HepG2 (cell line): Measurements from ENCODE around the gene ZGRF1. TPM values are rescaled to one million over a fixed set of nuclear protein-coding genes. Genes with fewer than 3 reads are reported as not detected.

Experiments used
- ATAD3A ChIP-seq: sonication (generic); formaldehyde crosslinking; IDR thresholded peaks from 2 replicates; pipeline ENCODE4 v1.4.0; 2020; ENCODE audit warnings: missing genetic modification reagents
- ATF7-NPFF ChIP-seq: sonication (generic); formaldehyde crosslinking; IDR thresholded peaks from 2 replicates; pipeline ENCODE4 v1.8.1; 2023; ENCODE audit warnings: mild to moderate bottlenecking, low read depth, missing genetic modification reagents, moderate library complexity
- FOSL1 ChIP-seq: sonication (generic); formaldehyde crosslinking; IDR thresholded peaks from 2 replicates; pipeline ENCODE4 v1.9.0; 2021; ENCODE audit warnings: missing genetic modification reagents, borderline replicate concordance
- FOXM1 ChIP-seq: sonication (generic); formaldehyde crosslinking; IDR thresholded peaks from 2 replicates; pipeline ENCODE4 v1.5.0; 2020; ENCODE audit warnings: missing genetic modification reagents
- GLI4 ChIP-seq: sonication (generic); formaldehyde crosslinking; IDR thresholded peaks from 2 replicates; pipeline ENCODE4 v1.5.1; 2020; ENCODE audit warnings: missing genetic modification reagents, mild to moderate bottlenecking, moderate library complexity, borderline replicate concordance
- HNRNPL ChIP-seq: fragments of 200-400 bp; formaldehyde crosslinking; IDR thresholded peaks from 2 replicates; pipeline ENCODE4 v1.6.1; 2017; ENCODE audit warnings: mild to moderate bottlenecking, low read depth, low read length
- KLF12 ChIP-seq: sonication (generic); formaldehyde crosslinking; IDR thresholded peaks from 2 replicates; pipeline ENCODE4 v1.4.0; 2020; ENCODE audit warnings: missing genetic modification reagents, borderline replicate concordance
- MEIS1 ChIP-seq: sonication (generic); formaldehyde crosslinking; IDR thresholded peaks from 2 replicates; pipeline ENCODE4 v1.9.0; 2021; ENCODE audit warnings: mild to moderate bottlenecking, missing genetic modification reagents, moderate library complexity, borderline replicate concordance
- MEIS2 ChIP-seq: sonication (generic); formaldehyde crosslinking; IDR thresholded peaks from 2 replicates; pipeline ENCODE4 v1.9.0; 2021; ENCODE audit warnings: mild to moderate bottlenecking, missing genetic modification reagents
- MTA1 ChIP-seq: sonication (generic); formaldehyde crosslinking; IDR thresholded peaks from 2 replicates; pipeline ENCODE4 v1.4.0; 2020; ENCODE audit warnings: missing genetic modification reagents, mild to moderate bottlenecking, borderline replicate concordance
- ONECUT2 ChIP-seq: sonication (generic); formaldehyde crosslinking; IDR thresholded peaks from 2 replicates; pipeline ENCODE4 v1.4.0; 2020; ENCODE audit warnings: missing genetic modification reagents
- PRPF4 ChIP-seq: fragments of 200-400 bp; formaldehyde crosslinking; IDR thresholded peaks from 2 replicates; pipeline ENCODE4 v1.6.1; 2016; ENCODE audit warnings: low read length, low read depth; ENCODE audit not compliant: poor library complexity, severe bottlenecking
- REL ChIP-seq: sonication (generic); formaldehyde crosslinking; conservative IDR thresholded peaks from 2 replicates; pipeline ENCODE4 v1.8.0; 2022; ENCODE audit warnings: mild to moderate bottlenecking, missing genetic modification reagents, moderate library complexity
- RORA ChIP-seq: sonication (generic); formaldehyde crosslinking; IDR thresholded peaks from 2 replicates; pipeline ENCODE4 v1.5.0; 2020; ENCODE audit warnings: mild to moderate bottlenecking, missing genetic modification reagents, moderate library complexity
- YEATS2 ChIP-seq: sonication (generic); formaldehyde crosslinking; IDR thresholded peaks from 2 replicates; pipeline ENCODE4 v1.4.0; 2020; ENCODE audit warnings: missing genetic modification reagents, borderline replicate concordance
- ZNF160 ChIP-seq: sonication (generic); formaldehyde crosslinking; IDR thresholded peaks from 2 replicates; pipeline ENCODE4 v1.8.0; 2022; ENCODE audit warnings: mild to moderate bottlenecking, inconsistent platforms, missing genetic modification reagents
- ZNF33A ChIP-seq: sonication (generic); formaldehyde crosslinking; IDR thresholded peaks from 2 replicates; pipeline ENCODE4 v1.5.1; 2020; ENCODE audit warnings: missing genetic modification reagents, mild to moderate bottlenecking, moderate library complexity, borderline replicate concordance
- ZNF530 ChIP-seq: sonication (generic); formaldehyde crosslinking; IDR thresholded peaks from 2 replicates; pipeline ENCODE4 v1.5.0; 2020; ENCODE audit warnings: low read depth, mild to moderate bottlenecking, missing genetic modification reagents
- ZNF570 ChIP-seq: sonication (generic); formaldehyde crosslinking; IDR thresholded peaks from 2 replicates; pipeline ENCODE4 v1.4.0; 2020; ENCODE audit warnings: mild to moderate bottlenecking, missing genetic modification reagents, borderline replicate concordance
- ZNF747 ChIP-seq: sonication (generic); formaldehyde crosslinking; IDR thresholded peaks from 2 replicates; pipeline ENCODE4 v1.8.1; 2023; ENCODE audit warnings: missing genetic modification reagents, mild to moderate bottlenecking, borderline replicate concordance
- ZNF841 ChIP-seq: sonication (generic); formaldehyde crosslinking; IDR thresholded peaks from 2 replicates; pipeline ENCODE4 v1.8.1; 2023; ENCODE audit warnings: missing genetic modification reagents, borderline replicate concordance
- ZSCAN22 ChIP-seq: sonication (generic); formaldehyde crosslinking; IDR thresholded peaks from 2 replicates; pipeline ENCODE4 v1.4.0; 2020; ENCODE audit warnings: mild to moderate bottlenecking, missing genetic modification reagents
- polyA plus RNA-seq, 8 experiments: library from polyadenylated mRNA; depleted of rRNA in 3 of 8; stranded (reverse) in 7 of 8; unstranded in 1 of 8; fragments of >200 nt; fragmentation: Illumina TruSeq in 4 of 8; extraction: Trizol in 4 of 8; gene quantifications; 2 replicates each; pipeline versions ENCODE4 v1.2.1 to v1.2.3, GENCODE V29; 2011 to 2016; ENCODE audit warnings: low read depth in 4 of 8, missing spikeins in 1 of 8, mixed read lengths in 1 of 8; ENCODE audit not compliant: insufficient read depth in 1 of 8
- total RNA-seq, 5 experiments: library from RNA; depleted of rRNA; stranded (reverse); fragments of >200 nt; fragmentation: Illumina TruSeq; extraction: Trizol; gene quantifications; 2 replicates each; pipeline ENCODE4 v1.2.3, GENCODE V29; 2016; ENCODE audit warnings: low read depth in 1 of 5
- TF ChIP-seq, protein P1 (sequence below): sonication (generic); formaldehyde crosslinking; IDR thresholded peaks from 2 replicates; pipeline ENCODE4 v1.4.0; 2020; ENCODE audit warnings: missing genetic modification reagents
- TF ChIP-seq, protein P2 (sequence below): sonication (generic); formaldehyde crosslinking; IDR thresholded peaks from 2 replicates; pipeline ENCODE4 v1.4.0; 2020; ENCODE audit warnings: missing genetic modification reagents
- TF ChIP-seq, protein P3 (sequence below): IDR thresholded peaks from 2 replicates; pipeline ENCODE4 v1.6.1; 2012; ENCODE audit warnings: inconsistent platforms
- TF ChIP-seq, protein P4 (sequence below): sonication (generic); formaldehyde crosslinking; IDR thresholded peaks from 2 replicates; pipeline ENCODE4 v1.8.0; 2022; ENCODE audit warnings: missing genetic modification reagents, mild to moderate bottlenecking, moderate library complexity, borderline replicate concordance

Gene ZGRF1
- total and polyA plus RNA-seq, 2 of the 13 experiments (the other 11 are each of a cell fraction or from before 2014, with no cell fraction given): 8.6 to 15.9 TPM

DNA sequence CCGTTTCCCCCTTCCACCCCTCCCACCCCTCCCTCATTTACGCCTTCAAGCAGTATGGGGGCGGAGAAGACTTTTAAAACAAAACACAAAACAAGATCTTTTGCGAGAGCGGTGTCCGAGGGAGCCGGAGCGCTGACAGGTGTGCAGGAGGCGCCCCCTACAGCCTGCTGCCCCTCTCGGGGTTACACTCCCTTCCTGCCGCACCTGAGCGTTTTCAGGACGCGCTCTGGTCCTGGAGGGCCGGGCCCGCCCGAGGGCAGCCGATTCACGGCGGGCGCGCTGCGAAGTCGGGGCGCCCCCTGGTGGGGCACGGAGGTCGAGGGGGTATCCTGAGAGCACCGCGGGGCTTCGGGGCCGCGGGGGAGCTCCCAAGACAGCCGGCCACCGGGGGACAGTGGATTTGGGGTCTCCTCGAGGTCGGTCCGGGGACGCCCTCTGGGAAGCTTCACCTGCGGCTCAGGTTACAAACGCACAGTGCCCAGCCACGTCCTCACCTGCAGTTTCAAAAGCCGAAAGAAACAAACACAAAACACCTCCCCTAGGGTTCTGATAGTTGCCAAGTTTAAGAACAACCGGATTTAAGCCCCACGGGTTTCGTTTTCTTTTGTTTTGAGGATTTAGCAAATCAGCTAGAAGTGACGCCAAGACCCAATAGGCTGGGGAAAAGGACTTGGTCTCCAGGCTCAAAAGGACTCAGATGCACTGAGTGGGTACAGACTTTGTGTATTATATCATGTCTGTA lies 112.8 kb downstream of the ZGRF1 start (continued):
- TF ChIP-seq, protein P1, sequence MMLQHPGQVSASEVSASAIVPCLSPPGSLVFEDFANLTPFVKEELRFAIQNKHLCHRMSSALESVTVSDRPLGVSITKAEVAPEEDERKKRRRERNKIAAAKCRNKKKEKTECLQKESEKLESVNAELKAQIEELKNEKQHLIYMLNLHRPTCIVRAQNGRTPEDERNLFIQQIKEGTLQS: no peak
- no peak for TF ChIP-seq KLF12 (CRISPR knock-in tag)
- no peak for TF ChIP-seq GLI4 (CRISPR knock-in tag)
- no peak for TF ChIP-seq ZNF530
- TF ChIP-seq YEATS2 (CRISPR knock-in tag): 0 out of 2 replicates have a peak, but pooled peaks have one; percentile 37
- TF ChIP-seq FOSL1 (CRISPR knock-in tag): no peak
- TF ChIP-seq MEIS2 (CRISPR knock-in tag): no peak
- TF ChIP-seq MTA1: no peak
- TF ChIP-seq HNRNPL: no peak
- no peak for TF ChIP-seq ZNF841 (CRISPR knock-in tag)
- TF ChIP-seq FOXM1 (CRISPR knock-in tag): no peak
- TF ChIP-seq ATAD3A: no peak
- no peak for TF ChIP-seq ZNF747 (CRISPR knock-in tag)
- TF ChIP-seq ZNF33A (CRISPR knock-in tag): no peak
- no peak for TF ChIP-seq REL
- no peak for TF ChIP-seq ZNF160
- TF ChIP-seq MEIS1 (CRISPR knock-in tag): no peak
- no peak for TF ChIP-seq PRPF4
- no peak for TF ChIP-seq ZNF570 (CRISPR knock-in tag)
- TF ChIP-seq, protein P2, sequence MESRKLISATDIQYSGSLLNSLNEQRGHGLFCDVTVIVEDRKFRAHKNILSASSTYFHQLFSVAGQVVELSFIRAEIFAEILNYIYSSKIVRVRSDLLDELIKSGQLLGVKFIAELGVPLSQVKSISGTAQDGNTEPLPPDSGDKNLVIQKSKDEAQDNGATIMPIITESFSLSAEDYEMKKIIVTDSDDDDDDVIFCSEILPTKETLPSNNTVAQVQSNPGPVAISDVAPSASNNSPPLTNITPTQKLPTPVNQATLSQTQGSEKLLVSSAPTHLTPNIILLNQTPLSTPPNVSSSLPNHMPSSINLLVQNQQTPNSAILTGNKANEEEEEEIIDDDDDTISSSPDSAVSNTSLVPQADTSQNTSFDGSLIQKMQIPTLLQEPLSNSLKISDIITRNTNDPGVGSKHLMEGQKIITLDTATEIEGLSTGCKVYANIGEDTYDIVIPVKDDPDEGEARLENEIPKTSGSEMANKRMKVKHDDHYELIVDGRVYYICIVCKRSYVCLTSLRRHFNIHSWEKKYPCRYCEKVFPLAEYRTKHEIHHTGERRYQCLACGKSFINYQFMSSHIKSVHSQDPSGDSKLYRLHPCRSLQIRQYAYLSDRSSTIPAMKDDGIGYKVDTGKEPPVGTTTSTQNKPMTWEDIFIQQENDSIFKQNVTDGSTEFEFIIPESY (CRISPR knock-in tag): no peak
- TF ChIP-seq ATF7-NPFF (CRISPR knock-in tag): peak; percentile 58; the same call in 1 of the 2 replicates
- TF ChIP-seq ZSCAN22: no peak
- TF ChIP-seq, protein P3, sequence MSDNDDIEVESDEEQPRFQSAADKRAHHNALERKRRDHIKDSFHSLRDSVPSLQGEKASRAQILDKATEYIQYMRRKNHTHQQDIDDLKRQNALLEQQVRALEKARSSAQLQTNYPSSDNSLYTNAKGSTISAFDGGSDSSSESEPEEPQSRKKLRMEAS: no peak; the same call in 1 of the 2 replicates
- no peak for TF ChIP-seq ONECUT2 (CRISPR knock-in tag)
- no peak for TF ChIP-seq RORA (CRISPR knock-in tag)
- TF ChIP-seq, protein P4, sequence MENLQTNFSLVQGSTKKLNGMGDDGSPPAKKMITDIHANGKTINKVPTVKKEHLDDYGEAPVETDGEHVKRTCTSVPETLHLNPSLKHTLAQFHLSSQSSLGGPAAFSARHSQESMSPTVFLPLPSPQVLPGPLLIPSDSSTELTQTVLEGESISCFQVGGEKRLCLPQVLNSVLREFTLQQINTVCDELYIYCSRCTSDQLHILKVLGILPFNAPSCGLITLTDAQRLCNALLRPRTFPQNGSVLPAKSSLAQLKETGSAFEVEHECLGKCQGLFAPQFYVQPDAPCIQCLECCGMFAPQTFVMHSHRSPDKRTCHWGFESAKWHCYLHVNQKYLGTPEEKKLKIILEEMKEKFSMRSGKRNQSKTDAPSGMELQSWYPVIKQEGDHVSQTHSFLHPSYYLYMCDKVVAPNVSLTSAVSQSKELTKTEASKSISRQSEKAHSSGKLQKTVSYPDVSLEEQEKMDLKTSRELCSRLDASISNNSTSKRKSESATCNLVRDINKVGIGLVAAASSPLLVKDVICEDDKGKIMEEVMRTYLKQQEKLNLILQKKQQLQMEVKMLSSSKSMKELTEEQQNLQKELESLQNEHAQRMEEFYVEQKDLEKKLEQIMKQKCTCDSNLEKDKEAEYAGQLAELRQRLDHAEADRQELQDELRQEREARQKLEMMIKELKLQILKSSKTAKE: no peak
